ENCODE measurements around the gene PPM1B. TPM values are rescaled to one million over a fixed set of nuclear protein-coding genes. Genes with fewer than 3 reads are reported as not detected.

Gene PPM1B
- total RNA-seq, 4 donors from 2014 or later = 73.5 to 124 (median 101) TPM

DNA sequence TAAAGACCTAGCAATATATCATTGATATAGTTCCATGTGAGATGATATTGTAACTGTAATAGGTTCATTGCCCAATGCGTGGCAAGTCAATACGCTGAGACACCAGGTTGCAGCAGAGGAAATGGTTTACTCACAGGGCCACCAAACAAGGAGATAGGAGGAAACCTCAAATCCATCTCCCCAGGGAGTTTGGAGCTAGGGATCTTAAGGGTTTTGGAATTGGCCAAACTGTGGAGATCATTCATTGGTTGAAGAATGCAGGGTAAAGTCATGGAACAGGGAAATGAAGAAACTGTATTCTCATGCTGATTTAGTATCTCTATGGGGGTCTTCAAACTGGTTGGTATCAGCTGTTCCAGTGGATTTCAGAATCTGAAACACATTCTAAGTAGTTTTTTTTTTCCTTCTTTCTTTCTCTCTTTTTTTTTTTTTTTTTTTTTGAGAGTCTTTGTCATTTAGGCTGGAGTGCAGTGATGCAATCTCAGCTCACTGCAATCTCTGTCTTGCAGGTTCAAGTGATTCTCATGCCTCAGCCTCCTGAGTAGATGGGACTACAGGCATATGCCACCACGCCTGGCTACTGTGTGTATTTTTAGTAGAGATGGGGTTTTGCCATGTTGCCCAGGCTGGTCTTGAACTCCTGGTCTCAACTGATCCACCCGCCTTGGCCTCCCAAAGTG, 30.7 kb upstream of the PPM1B start:
- no peaks in the 10 kb centered on the region for H3K9me3 ChIP-seq
- no peak for ATAC-seq
- intact Hi-C loops (cut with DNase I; ENCODE audit: low total_unique reads) = no loop called here

GRCh38 chr2:44139741-44140140, 28.9 kb upstream of the PPM1B start:
- in situ Hi-C loops (cut with MboI; ENCODE audit: low sequenced_read_pairs in 4 of 4) (no loop called here), intact Hi-C loops (cut with DNase I; ENCODE audit: low total_unique reads) (no loop called here)
- Histone ChIP-seq H3K27ac (no peak overlapping the region), H3K4me1 (peaks cover 8 to 9% of the 10 kb centered on the region in 2 donors), H3K36me3 (no peaks in the 10 kb centered on the region), H3K27me3 (no peaks in the 10 kb centered on the region), H3K9me3 (no peaks in the 10 kb centered on the region), H3K4me3 (no peak overlapping the region)
- TF ChIP-seq CTCF (IDR thresholded peaks at IDR 0.05 in 4 of 5, conservative IDR thresholded peaks at IDR 0.05 in 1 of 5) = no peak
- ATAC-seq (no peak), DNase-seq (no peak)

More for the DNA sequence above, 30.7 kb upstream of the PPM1B start:
- in situ Hi-C loops (cut with MboI; ENCODE audit: low sequenced_read_pairs in 4 of 4) = no loop called here
- TF ChIP-seq CTCF (IDR thresholded peaks at IDR 0.05 in 4 of 5, conservative IDR thresholded peaks at IDR 0.05 in 1 of 5) (no peak), POLR2A (IDR thresholded peaks at IDR 0.05) (no peak)
- peaks cover 9 to 13% of the 10 kb centered on the region in 2 donors for H3K4me1 ChIP-seq
- no peak for DNase-seq
- no peak overlapping the region for H3K27ac ChIP-seq
- H3K4me3 ChIP-seq = no peak overlapping the region
- H3K27me3 ChIP-seq = no peaks in the 10 kb centered on the region
- H3K36me3 ChIP-seq = no peaks in the 10 kb centered on the region

DNA sequence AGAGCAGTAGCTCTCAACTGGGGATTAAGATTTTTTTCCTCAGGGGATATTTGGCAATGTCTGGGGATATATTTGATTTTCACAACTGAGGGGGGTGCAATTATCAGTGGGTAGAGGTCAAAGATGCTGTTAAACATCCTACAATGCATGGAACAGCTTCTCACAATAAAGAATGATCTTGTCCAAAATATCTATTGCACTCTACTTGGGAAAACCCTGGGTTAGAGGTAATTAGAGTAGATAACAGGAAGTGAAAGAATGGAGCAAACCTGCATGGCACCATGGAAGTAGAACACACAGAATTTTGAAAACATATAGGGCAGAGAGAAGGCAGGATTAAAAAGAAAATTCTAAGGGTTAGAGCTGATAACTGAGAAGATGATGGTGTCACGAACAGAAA, 26.4 kb upstream of the PPM1B start:
- Histone ChIP-seq H3K36me3 (no peaks in the 10 kb centered on the region), H3K4me1 (no peaks in the 10 kb centered on the region), H3K27me3 (no peaks in the 10 kb centered on the region), H3K27ac (no peak overlapping the region), H3K9me3 (no peaks in the 10 kb centered on the region), H3K4me3 (no peak overlapping the region)
- DNase-seq (no peak), ATAC-seq (no peak)
- intact Hi-C loops (cut with DNase I; ENCODE audit: low total_unique reads) (no loop called here), in situ Hi-C loops (cut with MboI; ENCODE audit: low sequenced_read_pairs in 4 of 4) (no loop called here)
- TF ChIP-seq POLR2A (IDR thresholded peaks at IDR 0.05) = no peak
- no peak for TF ChIP-seq CTCF (IDR thresholded peaks at IDR 0.05 in 4 of 5, conservative IDR thresholded peaks at IDR 0.05 in 1 of 5)

- H3K4me3 ChIP-seq = no peak overlapping the region
- no peaks in the 10 kb centered on the region for H3K27me3 ChIP-seq
- intact Hi-C loops (cut with DNase I; ENCODE audit: low total_unique reads) = no loop called here
- TF ChIP-seq POLR2A (IDR thresholded peaks at IDR 0.05) (no peak), CTCF (IDR thresholded peaks at IDR 0.05 in 4 of 5, conservative IDR thresholded peaks at IDR 0.05 in 1 of 5) (no peak)
- H3K36me3 ChIP-seq = no peaks in the 10 kb centered on the region
- ATAC-seq (no peak), DNase-seq (no peak)
- H3K27ac ChIP-seq = no peak overlapping the region
- H3K4me1 ChIP-seq = no peaks in the 10 kb centered on the region
- in situ Hi-C loops (cut with MboI; ENCODE audit: low sequenced_read_pairs in 4 of 4) = no loop called here
- no peaks in the 10 kb centered on the region for H3K9me3 ChIP-seq
Measured at GRCh38 chr2:44143701-44144100, 25.0 kb upstream of the PPM1B start.

- in situ Hi-C loops (cut with MboI; ENCODE audit: low sequenced_read_pairs in 4 of 4) = no loop called here
- ATAC-seq (no peak), DNase-seq (no peak)
- Histone ChIP-seq H3K36me3 (no peaks in the 10 kb centered on the region), H3K4me1 (no peaks in the 10 kb centered on the region), H3K4me3 (no peak overlapping the region), H3K27ac (no peak overlapping the region), H3K9me3 (no peaks in the 10 kb centered on the region), H3K27me3 (no peaks in the 10 kb centered on the region)
- intact Hi-C loops (cut with DNase I; ENCODE audit: low total_unique reads) = no loop called here
- TF ChIP-seq POLR2A (IDR thresholded peaks at IDR 0.05) (no peak), CTCF (IDR thresholded peaks at IDR 0.05 in 4 of 5, conservative IDR thresholded peaks at IDR 0.05 in 1 of 5) (no peak)
Measured at GRCh38 chr2:44148999-44149398, 19.7 kb upstream of the PPM1B start.

All from gastrocnemius medialis (tissue), 4 donors.